ENCODE data around the gene NSF.
A peak's percentile ranks its signal among the peaks of the same experiment; 100 is the strongest.

The NSF gene

GRCh38 chr17:46722662-46723285, 132.3 kb downstream of the NSF start (continued):
- TF ChIP-seq CREB5 (CRISPR knock-in tag; IDR thresholded peaks at IDR 0.05; ENCODE audit: low read depth) (no peak), ARNTL (CRISPR knock-in tag; IDR thresholded peaks at IDR 0.05; ENCODE audit: borderline replicate concordance, low read depth) (no peak), GLIS3 (CRISPR knock-in tag; IDR thresholded peaks at IDR 0.05) (no peak)

GRCh38 chr17:46726206-46726605, 135.7 kb downstream of the NSF start:
- ATAC-seq, result no peak
- TF ChIP-seq ARNTL (CRISPR knock-in tag; IDR thresholded peaks at IDR 0.05; ENCODE audit: borderline replicate concordance, low read depth), result no peak
- no peak for TF ChIP-seq TCF4 (CRISPR knock-in tag; IDR thresholded peaks at IDR 0.05; ENCODE audit: borderline replicate concordance)
- no peak for TF ChIP-seq BACH2 (CRISPR knock-in tag; IDR thresholded peaks at IDR 0.05; ENCODE audit: borderline replicate concordance)
- TF ChIP-seq CSRNP3 (CRISPR knock-in tag; IDR thresholded peaks at IDR 0.05), result no peak
- TF ChIP-seq RARB (CRISPR knock-in tag; IDR thresholded peaks at IDR 0.05), result no peak
- TF ChIP-seq CSDC2 (CRISPR knock-in tag; IDR thresholded peaks at IDR 0.05), result no peak
- TF ChIP-seq ZFP3 (CRISPR knock-in tag; IDR thresholded peaks at IDR 0.05), result no peak
- TF ChIP-seq ZFP30 (CRISPR knock-in tag; IDR thresholded peaks at IDR 0.05), result no peak
- no peak for TF ChIP-seq PATZ1 (CRISPR knock-in tag; IDR thresholded peaks at IDR 0.05; ENCODE audit: borderline replicate concordance)
- TF ChIP-seq ZC3H10 (CRISPR knock-in tag; IDR thresholded peaks at IDR 0.05), result no peak
- no peak for TF ChIP-seq CREB5 (CRISPR knock-in tag; IDR thresholded peaks at IDR 0.05; ENCODE audit: low read depth)
- no peak for TF ChIP-seq ESRRG (CRISPR knock-in tag; IDR thresholded peaks at IDR 0.05)
- TF ChIP-seq PPARA (CRISPR knock-in tag; IDR thresholded peaks at IDR 0.05; ENCODE audit: borderline replicate concordance), result no peak
- no peak for TF ChIP-seq SNAI2 (CRISPR knock-in tag; IDR thresholded peaks at IDR 0.05)
- TF ChIP-seq OSR1 (CRISPR knock-in tag; IDR thresholded peaks at IDR 0.05), result no peak
- TF ChIP-seq TSHZ2 (CRISPR knock-in tag; IDR thresholded peaks at IDR 0.05), result no peak

- ATAC-seq, result peak; percentile 96
- TF ChIP-seq ISL1 (CRISPR knock-in tag; IDR thresholded peaks at IDR 0.05) (peak; percentile 69), OSR1 (CRISPR knock-in tag; IDR thresholded peaks at IDR 0.05) (0 out of 2 replicates have a peak, but pooled peaks have one; percentile 12), BACH2 (CRISPR knock-in tag; IDR thresholded peaks at IDR 0.05; ENCODE audit: borderline replicate concordance) (no peak)
These were observed 137.3 kb downstream of the NSF start for GRCh38 chr17:46727572-46728348.

- no peak for ATAC-seq
- TF ChIP-seq ZC3H10 (CRISPR knock-in tag; IDR thresholded peaks at IDR 0.05) (no peak), GLIS3 (CRISPR knock-in tag; IDR thresholded peaks at IDR 0.05) (no peak), BACH2 (CRISPR knock-in tag; IDR thresholded peaks at IDR 0.05; ENCODE audit: borderline replicate concordance) (no peak), TOX (CRISPR knock-in tag; IDR thresholded peaks at IDR 0.05; ENCODE audit: borderline replicate concordance) (no peak), ZNF565 (CRISPR knock-in tag; conservative IDR thresholded peaks at IDR 0.05; ENCODE audit: low read depth) (no peak), TCF4 (CRISPR knock-in tag; IDR thresholded peaks at IDR 0.05; ENCODE audit: borderline replicate concordance) (no peak), ZNF8 (CRISPR knock-in tag; IDR thresholded peaks at IDR 0.05) (no peak), CSRNP3 (CRISPR knock-in tag; IDR thresholded peaks at IDR 0.05) (no peak), OSR1 (CRISPR knock-in tag; IDR thresholded peaks at IDR 0.05) (no peak), ZFP3 (CRISPR knock-in tag; IDR thresholded peaks at IDR 0.05) (no peak), ZNF70 (CRISPR knock-in tag; IDR thresholded peaks at IDR 0.05) (no peak), CSDC2 (CRISPR knock-in tag; IDR thresholded peaks at IDR 0.05) (no peak), ISL1 (CRISPR knock-in tag; IDR thresholded peaks at IDR 0.05) (no peak), PATZ1 (CRISPR knock-in tag; IDR thresholded peaks at IDR 0.05; ENCODE audit: borderline replicate concordance) (no peak)
These were observed 139.6 kb downstream of the NSF start for GRCh38 chr17:46730026-46730425.
